ENCODE results near the gene CFL1. TPM values are rescaled to one million over a fixed set of nuclear protein-coding genes. Genes with fewer than 3 reads are reported as not detected.
A peak's percentile ranks its signal among the peaks of the same experiment; 100 is the strongest.

The CFL1 gene
- total and polyA plus RNA-seq, 9 donors = 436 to 789 (median 720) TPM

GRCh38 chr11:65883058-65883761 lies 25.2 kb upstream of the CFL1 start:
- no peaks in the 10 kb centered on the region for H3K9me3 ChIP-seq (replicated peaks; ENCODE audit: control insufficient read depth, low read depth, low read length)
- peaks cover 14% of the 10 kb centered on the region for H3K4me1 ChIP-seq (ENCODE audit: control insufficient read depth, insufficient read depth, low read length)
- no peaks in the 10 kb centered on the region for H3K27me3 ChIP-seq (ENCODE audit: control insufficient read depth, insufficient read depth, low read length)
- peak; percentile 10 for DNase-seq
- peaks cover 48% of the 10 kb centered on the region for H3K36me3 ChIP-seq (ENCODE audit: control insufficient read depth, insufficient read depth, low read length)
- H3K27ac ChIP-seq (ENCODE audit: low read length) = no peak overlapping the region
- no peak overlapping the region for H3K4me3 ChIP-seq (ENCODE audit: low read length)
- WGBS (ENCODE audit: insufficient coverage) = 85% methylated on average over 7 of the region's 13 CpGs

DNA sequence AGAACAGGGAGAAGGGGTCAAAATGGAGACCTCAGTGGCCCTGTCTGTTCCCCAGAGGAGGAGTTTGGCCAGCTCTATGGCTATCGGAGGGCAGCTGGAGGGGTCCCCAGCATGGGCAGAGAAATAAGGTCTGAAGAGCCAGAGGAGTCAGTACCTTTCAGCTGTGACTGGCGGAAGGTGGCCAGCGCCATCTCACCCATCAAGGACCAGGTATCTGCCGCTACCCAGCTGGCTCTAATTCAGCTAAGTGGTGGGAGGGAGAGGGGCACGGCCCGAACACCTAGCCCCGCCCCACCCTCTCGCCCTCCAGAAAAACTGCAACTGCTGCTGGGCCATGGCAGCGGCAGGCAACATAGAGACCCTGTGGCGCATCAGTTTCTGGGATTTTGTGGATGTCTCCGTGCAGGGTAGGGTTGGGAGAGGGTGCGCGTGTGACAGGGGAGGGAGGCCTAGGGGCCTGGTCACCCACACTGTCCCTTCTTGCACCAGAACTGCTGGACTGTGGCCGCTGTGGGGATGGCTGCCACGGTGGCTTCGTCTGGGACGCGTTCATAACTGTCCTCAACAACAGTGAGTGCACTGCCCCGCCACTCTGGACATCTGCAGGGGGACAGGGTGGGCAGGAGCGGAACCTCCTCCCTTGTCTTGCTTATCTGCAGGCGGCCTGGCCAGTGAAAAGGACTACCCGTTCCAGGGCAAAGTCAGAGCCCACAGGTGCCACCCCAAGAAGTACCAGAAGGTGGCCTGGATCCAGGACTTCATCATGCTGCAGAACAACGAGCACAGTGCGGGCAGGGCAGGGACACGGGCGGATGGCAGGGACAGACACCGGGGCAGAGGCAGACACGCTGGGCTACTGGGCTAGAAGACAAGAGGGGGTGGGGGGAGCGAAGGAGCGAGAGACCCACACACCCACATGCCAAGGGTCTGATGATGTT lies 24.4 kb upstream of the CFL1 start:
- Histone ChIP-seq H3K4me1 (ENCODE audit: control insufficient read depth, insufficient read depth, low read length) (peaks cover 8% of the 10 kb centered on the region), H3K27ac (ENCODE audit: low read length) (no peak overlapping the region), H3K4me3 (ENCODE audit: low read length) (no peak overlapping the region), H3K27me3 (ENCODE audit: control insufficient read depth, insufficient read depth, low read length) (no peaks in the 10 kb centered on the region), H3K9me3 (replicated peaks; ENCODE audit: control insufficient read depth, low read depth, low read length) (no peaks in the 10 kb centered on the region), H3K36me3 (ENCODE audit: control insufficient read depth, insufficient read depth, low read length) (peaks cover 48% of the 10 kb centered on the region)
- 93% methylated on average over 20 of the region's 30 CpGs for WGBS (ENCODE audit: insufficient coverage)
- no peak for DNase-seq

- no peak overlapping the region for H3K27ac ChIP-seq (ENCODE audit: low read length)
Observed at GRCh38 chr11:65880844-65881421, 23.0 kb upstream of the CFL1 start.

GRCh38 chr11:65880027-65880426 lies 22.0 kb upstream of the CFL1 start:
- Histone ChIP-seq H3K36me3 (ENCODE audit: control insufficient read depth, insufficient read depth, low read length) (peaks cover 29% of the 10 kb centered on the region), H3K4me1 (ENCODE audit: control insufficient read depth, insufficient read depth, low read length) (peaks cover 6% of the 10 kb centered on the region), H3K27me3 (ENCODE audit: control insufficient read depth, insufficient read depth, low read length) (no peaks in the 10 kb centered on the region), H3K9me3 (replicated peaks; ENCODE audit: control insufficient read depth, low read depth, low read length) (no peaks in the 10 kb centered on the region), H3K27ac (ENCODE audit: low read length) (no peak overlapping the region), H3K4me3 (ENCODE audit: low read length) (no peak overlapping the region)
- DNase-seq = no peak
- 72% methylated on average over 6 of the region's 7 CpGs for WGBS (ENCODE audit: insufficient coverage)

More at GRCh38 chr11:65880844-65881421, 23.0 kb upstream of the CFL1 start:
- H3K27me3 ChIP-seq (ENCODE audit: control insufficient read depth, insufficient read depth, low read length) = no peaks in the 10 kb centered on the region
- H3K9me3 ChIP-seq (replicated peaks; ENCODE audit: control insufficient read depth, low read depth, low read length) = no peaks in the 10 kb centered on the region
- H3K4me1 ChIP-seq (ENCODE audit: control insufficient read depth, insufficient read depth, low read length) = peaks cover 6% of the 10 kb centered on the region
- WGBS (ENCODE audit: insufficient coverage) = 81% methylated on average over 4 of the region's 7 CpGs
- no peak for DNase-seq
- peaks cover 38% of the 10 kb centered on the region for H3K36me3 ChIP-seq (ENCODE audit: control insufficient read depth, insufficient read depth, low read length)
- no peak overlapping the region for H3K4me3 ChIP-seq (ENCODE audit: low read length)

GRCh38 chr11:65879617-65880016 lies 21.6 kb upstream of the CFL1 start, which contains the start of gene CTSW:
CTSW (plus strand) TSS chr11:65879837; CDS start chr11:65879855, 18 bp downstream.
- peaks cover 25% of the 10 kb centered on the region for H3K36me3 ChIP-seq (ENCODE audit: control insufficient read depth, insufficient read depth, low read length)
- WGBS (ENCODE audit: insufficient coverage) = 80% methylated on average over 5 of the region's 7 CpGs
- peaks cover 4% of the 10 kb centered on the region for H3K4me1 ChIP-seq (ENCODE audit: control insufficient read depth, insufficient read depth, low read length)
- no peaks in the 10 kb centered on the region for H3K9me3 ChIP-seq (replicated peaks; ENCODE audit: control insufficient read depth, low read depth, low read length)
- no peak within 1 kb of the TSS for H3K4me3 ChIP-seq (ENCODE audit: low read length)
- no peaks in the 10 kb centered on the region for H3K27me3 ChIP-seq (ENCODE audit: control insufficient read depth, insufficient read depth, low read length)
- DNase-seq = no peak
- H3K27ac ChIP-seq (ENCODE audit: low read length) = no peak within 1 kb of the TSS

GRCh38 chr11:65873318-65874156 lies 15.6 kb upstream of the CFL1 start:
- Histone ChIP-seq H3K36me3 (ENCODE audit: control insufficient read depth, insufficient read depth, low read length) (peaks cover 28% of the 10 kb centered on the region), H3K27ac (ENCODE audit: low read length) (peak overlapping the region; percentile 93), H3K9me3 (replicated peaks; ENCODE audit: control insufficient read depth, low read depth, low read length) (no peaks in the 10 kb centered on the region), H3K4me3 (ENCODE audit: low read length) (peak overlapping the region; percentile 60), H3K4me1 (ENCODE audit: control insufficient read depth, insufficient read depth, low read length) (peaks cover 33% of the 10 kb centered on the region), H3K27me3 (ENCODE audit: control insufficient read depth, insufficient read depth, low read length) (no peaks in the 10 kb centered on the region)
- peak; percentile 96 for DNase-seq
- WGBS (ENCODE audit: insufficient coverage) = under 1% methylated on average over 34 of the region's 54 CpGs

DNA sequence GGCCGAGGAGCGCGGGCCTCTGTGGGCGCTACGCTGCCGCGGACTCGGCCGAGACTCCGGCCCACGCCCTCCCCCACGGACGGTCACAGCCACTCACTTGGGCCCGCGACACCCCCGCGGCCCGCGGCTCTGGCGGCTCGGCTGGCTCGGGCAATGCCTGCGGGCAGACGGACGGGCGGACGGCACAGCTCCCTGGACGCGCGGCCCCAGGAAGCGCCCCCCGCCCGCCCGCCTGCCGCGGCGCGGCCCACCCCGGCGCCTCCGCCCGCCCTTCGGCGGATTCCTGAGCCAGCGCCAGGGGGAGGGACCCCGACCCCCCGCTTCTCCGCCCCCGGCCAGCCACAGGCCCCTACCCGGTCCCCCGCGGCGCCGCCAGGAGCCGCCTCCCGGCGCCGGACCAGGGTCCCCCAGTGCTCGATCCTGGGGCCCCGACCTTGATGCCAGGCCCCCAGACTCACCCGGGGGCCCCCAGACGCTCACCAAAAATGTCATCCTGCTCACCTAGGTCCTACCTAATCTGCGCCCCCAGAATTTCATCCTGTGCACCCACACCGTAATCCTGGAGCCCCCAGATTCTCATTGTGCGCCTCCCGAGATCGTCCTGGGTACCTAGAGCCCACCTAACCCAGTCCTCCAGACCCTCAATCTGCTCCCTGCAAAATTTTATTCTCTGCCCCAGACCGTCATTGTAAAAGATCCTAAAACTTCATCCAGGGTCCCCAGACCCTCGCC lies 14.8 kb upstream of the CFL1 start, which contains the start of gene EFEMP2:
EFEMP2 (minus strand) TSS at position 215 of the 732 bp plus-strand sequence. CDS start 446 bp downstream, outside the sequence.
- 0% methylated on average over 40 of the region's 69 CpGs for WGBS (ENCODE audit: insufficient coverage)

GRCh38 chr11:65871811-65872548 lies 14.0 kb upstream of the CFL1 start:
- peak overlapping the region; percentile 85 for H3K27ac ChIP-seq (ENCODE audit: low read length)

More for the DNA sequence above, 14.8 kb upstream of the CFL1 start, which contains the start of gene EFEMP2:
- peak; percentile 88 for DNase-seq
- H3K36me3 ChIP-seq (ENCODE audit: control insufficient read depth, insufficient read depth, low read length) = peaks cover 36% of the 10 kb centered on the region
- H3K9me3 ChIP-seq (replicated peaks; ENCODE audit: control insufficient read depth, low read depth, low read length) = no peaks in the 10 kb centered on the region
- H3K27ac ChIP-seq (ENCODE audit: low read length) = peak within 1 kb of the TSS; percentile 93
- peaks cover 33% of the 10 kb centered on the region for H3K4me1 ChIP-seq (ENCODE audit: control insufficient read depth, insufficient read depth, low read length)
- peak within 1 kb of the TSS; percentile 68 for H3K4me3 ChIP-seq (ENCODE audit: low read length)
- H3K27me3 ChIP-seq (ENCODE audit: control insufficient read depth, insufficient read depth, low read length) = no peaks in the 10 kb centered on the region

More at GRCh38 chr11:65871811-65872548, 14.0 kb upstream of the CFL1 start:
- H3K4me3 ChIP-seq (ENCODE audit: low read length) = peak overlapping the region; percentile 68
- no peaks in the 10 kb centered on the region for H3K27me3 ChIP-seq (ENCODE audit: control insufficient read depth, insufficient read depth, low read length)
- DNase-seq = no peak
- no peaks in the 10 kb centered on the region for H3K9me3 ChIP-seq (replicated peaks; ENCODE audit: control insufficient read depth, low read depth, low read length)
- WGBS (ENCODE audit: insufficient coverage) = 8% methylated on average over 18 of the region's 26 CpGs
- peaks cover 43% of the 10 kb centered on the region for H3K36me3 ChIP-seq (ENCODE audit: control insufficient read depth, insufficient read depth, low read length)
- H3K4me1 ChIP-seq (ENCODE audit: control insufficient read depth, insufficient read depth, low read length) = peaks cover 33% of the 10 kb centered on the region
